GM21786 (cell line): ENCODE results near the gene IRGQ.
"Not testable (repeated sequence)": the region's sequence is repeated elsewhere in the genome, so short reads cannot be mapped to it uniquely, and the experiment has no call there.

Source experiments
- ATAC-seq: cut with Tn5 transposase; IDR thresholded peaks from one replicate; pipeline ENCODE4 v1.9.1; 2021; ENCODE audit not compliant: unreplicated experiment

Gene IRGQ

DNA sequence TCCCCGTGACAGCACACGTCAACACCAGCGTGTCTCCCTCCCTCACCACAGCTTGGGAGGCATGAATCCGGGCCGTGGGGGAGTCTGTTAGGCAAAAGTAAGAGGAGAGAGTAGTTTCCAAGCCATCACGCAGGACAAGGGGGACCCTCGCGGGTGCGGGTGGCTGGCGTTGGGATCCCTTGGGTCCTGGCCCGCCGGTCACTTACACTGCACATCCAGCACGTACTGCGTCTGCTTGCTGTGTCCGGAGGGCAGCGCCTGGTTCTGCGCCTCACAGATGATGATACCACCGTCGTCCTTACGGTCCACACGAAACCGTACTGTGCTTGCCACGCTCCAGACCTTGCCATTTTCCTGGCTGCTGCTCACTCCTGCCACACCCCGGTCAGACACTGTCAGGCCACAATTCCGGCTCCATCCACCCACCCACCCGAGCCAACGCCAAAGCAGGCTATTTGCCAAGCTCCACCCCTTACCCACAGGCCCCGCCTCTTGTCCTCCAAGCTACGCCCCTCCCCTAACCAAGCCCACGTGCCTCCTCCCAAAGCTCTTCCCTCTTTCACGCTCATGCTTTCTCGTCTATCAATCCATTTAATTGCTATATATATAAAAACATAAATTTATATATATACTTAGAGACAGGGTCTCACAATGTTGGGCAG lies 30.1 kb upstream of the IRGQ start:
- ATAC-seq, result no peak

GRCh38 chr19:43624933-43625332 lies 29.0 kb upstream of the IRGQ start:
- ATAC-seq, result no peak

DNA sequence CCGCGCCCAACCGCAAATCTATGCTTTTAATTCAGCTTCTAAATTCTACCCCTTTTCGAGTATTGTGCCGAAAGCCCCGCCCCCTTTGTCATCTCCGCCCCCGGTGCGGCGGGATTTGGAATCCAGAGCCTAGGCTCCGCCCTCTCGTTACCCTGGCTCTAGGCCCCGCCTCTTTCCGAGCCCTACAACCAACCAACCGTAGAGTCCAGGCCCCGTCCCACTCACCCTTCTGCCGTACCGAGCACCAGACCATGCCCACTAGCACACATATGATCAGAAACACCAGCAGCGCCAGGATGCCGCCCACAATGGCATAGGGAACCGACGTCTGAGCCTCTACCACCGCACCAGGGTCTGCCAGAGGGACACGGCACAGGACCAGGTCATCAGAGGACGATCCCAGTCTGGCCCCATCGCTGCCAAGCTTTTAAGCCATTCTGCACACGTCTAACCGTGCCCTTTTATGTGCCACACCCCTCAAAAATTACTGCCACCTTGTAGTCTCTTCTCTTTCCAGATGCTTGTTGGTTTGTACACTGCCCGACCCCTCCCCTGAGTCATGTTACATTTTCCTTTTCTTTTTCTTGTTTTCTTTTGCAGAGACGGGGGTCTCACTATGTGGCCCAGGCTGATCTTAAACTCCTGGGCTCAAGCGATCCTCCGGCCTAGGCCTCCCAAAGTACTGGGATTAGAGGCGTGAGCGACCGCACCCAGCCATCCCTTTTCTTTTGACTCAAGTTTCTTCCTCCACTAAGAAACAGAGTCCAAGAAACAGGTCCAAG lies 28.1 kb upstream of the IRGQ start:
- no peak for ATAC-seq

DNA sequence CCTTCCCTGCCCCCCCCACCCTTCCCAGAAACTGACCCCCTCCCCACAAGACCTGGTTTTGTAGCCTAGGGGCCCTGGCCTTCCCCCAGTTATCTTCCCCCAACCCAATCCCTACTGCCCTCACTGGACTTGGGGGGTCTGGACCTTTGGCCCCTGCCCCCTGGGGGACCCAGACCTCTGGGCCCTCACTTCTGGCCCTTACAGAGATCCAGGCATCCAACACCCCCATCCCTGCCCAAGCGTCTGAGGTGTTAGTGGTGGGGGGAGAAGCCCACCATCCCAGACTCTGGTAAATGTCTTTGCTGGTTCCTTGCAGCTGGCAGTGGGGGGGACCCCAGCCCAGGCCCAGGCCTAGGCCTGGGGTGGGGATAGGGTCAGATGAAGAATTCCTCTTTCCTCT lies 27.0 kb upstream of the IRGQ start:
- ATAC-seq, result no peak

DNA sequence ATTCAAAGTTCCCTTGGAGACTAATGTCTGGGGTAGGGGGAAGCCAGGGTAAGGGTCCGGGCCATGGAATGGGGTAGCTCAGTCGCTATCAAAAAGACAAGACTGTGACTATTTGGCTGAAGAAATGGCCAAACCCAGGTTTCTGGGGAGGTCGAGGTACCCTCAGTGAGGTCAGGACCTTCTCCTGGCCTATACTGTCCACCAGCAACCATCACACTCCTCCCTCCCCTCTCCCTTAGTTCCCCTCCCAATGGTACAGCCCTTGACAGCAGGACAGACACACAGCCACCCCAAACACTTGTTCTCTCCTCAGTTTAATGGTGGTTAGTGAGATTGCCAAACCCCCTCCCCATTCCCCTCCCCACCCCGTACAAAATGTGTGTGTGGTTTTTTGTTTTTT lies 26.1 kb upstream of the IRGQ start:
- no peak for ATAC-seq

DNA sequence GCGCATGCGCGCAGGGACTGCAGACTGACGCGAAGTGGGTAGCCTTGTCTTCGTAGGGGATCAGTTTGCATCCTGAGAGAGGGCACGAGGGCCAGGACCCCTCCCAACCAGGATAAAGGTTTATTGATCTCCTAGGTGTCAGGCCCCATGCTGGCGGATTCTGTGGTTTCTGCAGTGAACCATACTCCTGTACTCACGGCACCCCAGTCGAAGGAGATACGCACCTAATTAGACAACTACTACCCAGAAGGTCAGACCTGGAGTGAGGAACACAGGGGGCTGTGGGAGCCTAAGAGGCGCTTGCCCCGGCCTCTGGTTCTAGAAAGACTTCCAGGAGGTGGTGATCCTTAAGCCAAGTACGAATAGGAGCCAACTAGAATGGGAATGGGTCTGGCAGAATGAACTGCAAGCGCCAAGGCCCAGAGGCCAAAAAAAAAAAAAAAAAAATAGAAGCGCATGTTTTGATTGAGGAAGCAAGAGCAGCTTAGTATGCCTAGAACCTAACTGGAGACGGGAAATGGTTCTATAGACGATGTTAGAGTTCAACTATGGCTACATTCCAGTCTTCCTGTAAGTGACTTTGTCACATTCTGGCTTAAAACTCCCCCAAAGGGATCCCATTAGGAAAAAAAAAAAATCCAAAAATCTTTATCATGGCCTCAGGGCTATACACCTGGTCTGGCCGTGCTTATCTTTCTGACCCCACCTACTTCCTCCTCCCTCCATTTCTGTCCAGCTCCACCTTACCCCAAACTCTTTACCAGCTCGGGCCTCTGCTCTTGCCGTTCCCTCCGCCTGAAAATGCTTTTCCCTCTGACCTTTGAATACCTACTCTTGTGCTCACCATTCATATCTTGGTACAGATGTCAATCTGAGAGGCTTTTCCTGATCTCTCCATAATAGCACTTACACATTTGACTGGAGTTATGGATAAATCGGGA lies 24.4 kb upstream of the IRGQ start:
- no peak for ATAC-seq

GRCh38 chr19:43619262-43620060 lies 23.5 kb upstream of the IRGQ start, which contains the start of gene ZNF428:
Gene ZNF428, minus strand, starts transcription at chr19:43619629. Its CDS starts 5,325 bp downstream, at chr19:43614304.
- peak; percentile 73 for ATAC-seq

- peak; percentile 8 for ATAC-seq
These were observed 23.0 kb upstream of the IRGQ start for GRCh38 chr19:43618921-43619261.

DNA sequence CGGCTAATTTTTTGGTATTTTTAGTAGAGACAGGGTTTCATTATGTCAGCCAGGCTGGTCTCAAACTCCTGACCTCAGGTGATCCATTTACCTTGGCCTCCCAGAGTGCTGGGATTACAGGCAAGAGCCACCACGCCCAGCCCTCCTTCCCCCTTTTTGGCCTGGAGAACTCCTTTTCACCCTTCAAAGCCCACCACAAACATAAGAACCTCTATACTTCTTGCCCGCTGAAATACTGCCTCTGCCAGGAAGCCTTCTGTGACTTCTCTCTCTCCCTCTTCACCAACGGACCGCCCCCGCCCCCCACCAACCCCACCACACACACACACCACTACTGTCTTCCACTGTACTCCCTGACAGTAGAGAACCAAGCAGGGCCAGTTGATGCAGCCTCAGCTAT lies 21.0 kb upstream of the IRGQ start:
- ATAC-seq, result no peak

GRCh38 chr19:43616306-43616705 lies 20.4 kb upstream of the IRGQ start:
- ATAC-seq, result no peak

GRCh38 chr19:43612374-43612773 lies 16.4 kb upstream of the IRGQ start:
- ATAC-seq, result no peak

DNA sequence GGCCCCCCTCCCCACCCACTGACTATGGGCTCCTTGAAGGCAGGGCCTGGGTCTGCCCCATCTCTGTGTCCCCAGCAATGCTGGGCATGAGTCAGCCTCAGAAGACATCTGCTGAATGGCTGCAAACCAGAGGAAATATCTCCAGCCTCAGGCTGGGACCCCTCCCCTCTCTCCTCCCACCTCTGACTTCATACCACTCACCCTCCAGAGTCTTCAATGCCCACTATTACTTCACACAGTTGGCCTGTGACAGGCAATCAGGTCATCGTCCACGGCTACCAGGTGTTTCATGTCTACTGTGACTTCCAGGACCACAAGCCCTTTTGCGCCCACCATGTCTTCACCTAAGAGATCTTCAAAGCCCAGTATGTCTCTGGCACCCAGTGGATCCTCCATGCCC lies 15.9 kb upstream of the IRGQ start, which contains the start of gene SRRM5:
SRRM5 (plus strand) TSS at position 301 of the 400 bp plus-strand sequence; CDS start at position 335, 34 bp downstream.
- no peak for ATAC-seq

GRCh38 chr19:43610493-43610892 lies 14.6 kb upstream of the IRGQ start:
- ATAC-seq, result no peak

GRCh38 chr19:43609872-43610271 lies 13.9 kb upstream of the IRGQ start:
- ATAC-seq, result no peak

GRCh38 chr19:43607238-43608205 lies 11.6 kb upstream of the IRGQ start:
- ATAC-seq, result no peak

- no peak for ATAC-seq
These were observed 10.8 kb upstream of the IRGQ start for GRCh38 chr19:43606569-43607229.

- ATAC-seq, result no peak
These were observed 10.1 kb upstream of the IRGQ start for GRCh38 chr19:43605875-43606568.

DNA sequence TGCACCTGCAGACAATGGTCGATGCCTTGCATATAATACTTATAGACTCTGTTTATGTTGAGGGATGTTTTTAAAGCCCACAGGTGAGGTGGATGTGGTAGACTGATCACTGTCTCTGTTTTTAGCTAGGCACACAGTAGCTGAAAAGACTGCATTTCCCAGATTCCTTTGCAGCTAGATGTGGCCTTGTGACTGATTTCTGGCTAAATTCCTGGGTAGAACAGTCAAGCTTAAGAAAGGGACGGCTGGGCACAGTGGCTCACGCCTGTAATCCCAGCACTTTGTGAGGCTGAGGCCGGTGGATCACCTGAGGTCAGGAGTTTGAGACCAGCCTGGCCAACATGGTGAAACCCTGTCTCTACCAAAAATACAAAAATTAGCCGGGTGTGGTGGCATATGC lies 4.4 kb upstream of the IRGQ start:
- ATAC-seq, result not testable (repeated sequence)
